A673 (cell line): Measurements from ENCODE around the gene PREX1. TPM values are rescaled to one million over a fixed set of nuclear protein-coding genes. Genes with fewer than 3 reads are reported as not detected.
A peak's percentile ranks its signal among the peaks of the same experiment; 100 is the strongest.

Experiments
- BruUV-seq: library from RNA; stranded (reverse); fragments of 400-500 nt; replicated peaks from 2 replicates; lab custom pipeline; 2021; lab: Mats Ljungman, UMichigan
- CTCF ChIA-PET: fragments of 300-600 bp; sonication (Branson Sonifier 250); formaldehyde crosslinking; loops from one replicate; lab custom pipeline; 2022; ENCODE audit warnings: antibody characterized with exemption; lab: Charles Lee
- POLR2A ChIA-PET: fragments of 300-600 bp; sonication (Branson Sonifier 250); formaldehyde crosslinking; loops from one replicate; lab custom pipeline; 2022; ENCODE audit warnings: antibody characterized with exemption; ENCODE audit not compliant: low non-redundant PET; lab: Charles Lee
- DNase-seq: peaks from one replicate; pipeline ENCODE4 v3.0.0-alpha.2; 2015; ENCODE audit warnings: low spot score
- H3K27ac ChIP-seq: fragments of 200-600 bp; sonication (generic); 2 replicates; pipeline ENCODE4 v1.5.1; 2016; ENCODE audit warnings: mixed run types, low read depth, mild to moderate bottlenecking, mixed read lengths, antibody characterized with exemption, low read length; ENCODE audit not compliant: poor library complexity, severe bottlenecking
- H3K27me3 ChIP-seq: fragments of 200-600 bp; sonication (generic); replicated peaks from 2 replicates; pipeline ENCODE4 v1.6.1; 2017; ENCODE audit warnings: mixed run types, low read depth, mild to moderate bottlenecking, mixed read lengths, antibody characterized with exemption, low read length; ENCODE audit not compliant: insufficient read depth, poor library complexity
- H3K36me3 ChIP-seq: fragments of 200-600 bp; sonication (generic); 2 replicates; pipeline ENCODE4 v1.6.1; 2016; ENCODE audit warnings: mixed run types, mild to moderate bottlenecking, mixed read lengths, antibody characterized with exemption, low read length; ENCODE audit not compliant: insufficient read depth, poor library complexity, severe bottlenecking
- H3K4me1 ChIP-seq: fragments of 200-600 bp; sonication (generic); 2 replicates; pipeline ENCODE4 v1.6.1; 2017; ENCODE audit warnings: mixed run types, mild to moderate bottlenecking, mixed read lengths, antibody characterized with exemption, low read length; ENCODE audit not compliant: insufficient read depth, poor library complexity, severe bottlenecking
- H3K4me3 ChIP-seq: fragments of 200-600 bp; sonication (generic); 2 replicates; pipeline ENCODE4 v1.5.1; 2016; ENCODE audit warnings: low read depth, mixed run types, mild to moderate bottlenecking, mixed read lengths, low read length; ENCODE audit not compliant: poor library complexity, severe bottlenecking
- H3K9me3 ChIP-seq: fragments of 200-600 bp; sonication (generic); 2 replicates; pipeline ENCODE4 v1.6.1; 2016; ENCODE audit warnings: mixed run types, low read depth, mild to moderate bottlenecking, mixed read lengths, antibody characterized with exemption, low read length; ENCODE audit not compliant: poor library complexity, severe bottlenecking
- CTCF ChIP-seq: fragments of 300-800, 200-600 bp; sonication (generic); conservative IDR thresholded peaks from 2 replicates; pipeline ENCODE4 v1.5.1; 2017; ENCODE audit warnings: low read depth, mild to moderate bottlenecking, antibody characterized with exemption, low read length, moderate library complexity, mixed read lengths
- EZH2 ChIP-seq: fragments of 200-600 bp; sonication (generic); IDR thresholded peaks from 2 replicates; pipeline ENCODE4 v1.6.1; 2017; ENCODE audit warnings: borderline replicate concordance, low read depth, mild to moderate bottlenecking, mixed read lengths, antibody characterized with exemption, low read length; ENCODE audit not compliant: poor library complexity, severe bottlenecking
- intact Hi-C: fragments of 100-400 bp; cut with micrococcal nuclease; formaldehyde crosslinking; loops from one replicate; pipeline ENCODE4 v1.10.0; 2022; ENCODE audit not compliant: unreplicated experiment
- total RNA-seq: library from RNA; stranded (reverse); gene quantifications from 2 replicates; pipeline ENCODE4 v1.2.3, GENCODE V29; 2021

The PREX1 gene
- total RNA-seq, 1 experiment from 2014 or later: 145 TPM

- Histone ChIP-seq H3K36me3 (peaks cover 92% of the 10 kb centered on the region), H3K27ac (no peak overlapping the region), H3K27me3 (no peaks in the 10 kb centered on the region), H3K9me3 (no peaks in the 10 kb centered on the region), H3K4me1 (peaks cover 9% of the 10 kb centered on the region), H3K4me3 (no peak overlapping the region)
- CTCF ChIA-PET: no interaction called here
- TF ChIP-seq CTCF: no peak
- intact Hi-C loops: no loop called here
- BruUV-seq: no TSS peak
- POLR2A ChIA-PET: no interaction called here
- no peak for DNase-seq
These were observed 187.9 kb downstream of the PREX1 start for GRCh38 chr20:48639899-48640298.

GRCh38 chr20:48638546-48638945 is 189.3 kb downstream of the PREX1 start:
- no peaks in the 10 kb centered on the region for H3K9me3 ChIP-seq
- ChIA-PET CTCF (no interaction called here), POLR2A (no interaction called here)
- TF ChIP-seq CTCF (no peak), EZH2 (no peak)
- no peak overlapping the region for H3K4me3 ChIP-seq
- DNase-seq: no peak
- no TSS peak for BruUV-seq
- no peaks in the 10 kb centered on the region for H3K27me3 ChIP-seq
- peaks cover 9% of the 10 kb centered on the region for H3K4me1 ChIP-seq
- intact Hi-C loops: no loop called here
- peak overlapping the region; percentile 47 for H3K27ac ChIP-seq
- H3K36me3 ChIP-seq: peaks cover 92% of the 10 kb centered on the region

- POLR2A ChIA-PET: no interaction called here
- DNase-seq: no peak
- no peaks in the 10 kb centered on the region for H3K27me3 ChIP-seq
- H3K4me1 ChIP-seq: peaks cover 8% of the 10 kb centered on the region
- intact Hi-C loops: no loop called here
- CTCF ChIA-PET: no interaction called here
- peak overlapping the region; percentile 60 for H3K27ac ChIP-seq
- H3K9me3 ChIP-seq: no peaks in the 10 kb centered on the region
- TF ChIP-seq EZH2: no peak
- no peak for TF ChIP-seq CTCF
- BruUV-seq: no TSS peak
- peaks cover 93% of the 10 kb centered on the region for H3K36me3 ChIP-seq
- H3K4me3 ChIP-seq: no peak overlapping the region
These were observed 190.3 kb downstream of the PREX1 start for GRCh38 chr20:48637461-48637860.
